Effector CD8-positive, alpha-beta T cell (primary cell): Measurements from ENCODE around the gene CLEC2B.

ENCODE experiments used
- DNase-seq: peaks from one replicate; lab custom pipeline; 2025; lab: John Stamatoyannopoulos, UW

CLEC2B gene

GRCh38 chr12:9868951-9869306 is 225 bp downstream of the CLEC2B start:
- no peak for DNase-seq

GRCh38 chr12:9868311-9868801 is 798 bp downstream of the CLEC2B start:
- no peak for DNase-seq

- DNase-seq = no peak
These were observed 1.6 kb downstream of the CLEC2B start for GRCh38 chr12:9867531-9867930.

- DNase-seq = no peak
These were observed 2.3 kb downstream of the CLEC2B start for GRCh38 chr12:9866860-9867269.

GRCh38 chr12:9864913-9865675 is 4.1 kb downstream of the CLEC2B start:
- DNase-seq = no peak

GRCh38 chr12:9858135-9858534 is 11.0 kb downstream of the CLEC2B start:
- no peak for DNase-seq

- no peak for DNase-seq
These were observed 12.3 kb downstream of the CLEC2B start for GRCh38 chr12:9856894-9857293.

GRCh38 chr12:9856151-9856550 is 13.0 kb downstream of the CLEC2B start:
- DNase-seq = no peak

- DNase-seq = no peak
These were observed 17.2 kb downstream of the CLEC2B start for GRCh38 chr12:9851927-9852326.

GRCh38 chr12:9851050-9851449 is 18.1 kb downstream of the CLEC2B start:
- DNase-seq = no peak

GRCh38 chr12:9848899-9849298 is 20.3 kb downstream of the CLEC2B start:
- DNase-seq = no peak

GRCh38 chr12:9843407-9843806 is 25.7 kb downstream of the CLEC2B start:
- no peak for DNase-seq

- DNase-seq = no peak
These were observed 37.4 kb downstream of the CLEC2B start for GRCh38 chr12:9831720-9832119.

GRCh38 chr12:9829982-9830381 is 39.2 kb downstream of the CLEC2B start:
- no peak for DNase-seq

GRCh38 chr12:9829483-9829882 is 39.7 kb downstream of the CLEC2B start:
- no peak for DNase-seq

GRCh38 chr12:9827209-9827888 is 41.8 kb downstream of the CLEC2B start, which contains the start of gene KLRF1:
Gene KLRF1, plus strand, starts transcription at chr12:9827481. Its CDS starts 64 bp downstream, at chr12:9827545.
- DNase-seq = no peak

GRCh38 chr12:9820281-9820930 is 48.7 kb downstream of the CLEC2B start:
- no peak for DNase-seq

- DNase-seq = peak; percentile 84
These were observed 55.0 kb downstream of the CLEC2B start for GRCh38 chr12:9813821-9814798.

- DNase-seq = no peak
These were observed 57.5 kb downstream of the CLEC2B start for GRCh38 chr12:9811621-9812020.

GRCh38 chr12:9810671-9811070 is 58.5 kb downstream of the CLEC2B start:
- DNase-seq = no peak

- DNase-seq = no peak
These were observed 59.3 kb downstream of the CLEC2B start for GRCh38 chr12:9809866-9810265.

- no peak for DNase-seq
These were observed 59.8 kb downstream of the CLEC2B start for GRCh38 chr12:9809338-9809737.
